ENCODE measurements around the gene PVALB. TPM values are rescaled to one million over a fixed set of nuclear protein-coding genes. Genes with fewer than 3 reads are reported as not detected.

Gene PVALB
- total and polyA plus RNA-seq, 10 of the 15 experiments (the other 5 are each of a cell fraction or from before 2014, with no cell fraction given), result not detected

- RAD21 ChIA-PET (ENCODE audit: unreplicated experiment), result no interaction called here
- no peak for TF ChIP-seq EGR1 (IDR thresholded peaks at IDR 0.05; ENCODE audit: borderline replicate concordance in 1 of 2, low read depth in 2 of 2, low read length in 2 of 2)
- peak; percentile 82 for TF ChIP-seq REST (IDR thresholded peaks at IDR 0.05; ENCODE audit: low read depth, low read length)
- no peak for TF ChIP-seq SIN3A (IDR thresholded peaks at IDR 0.05; ENCODE audit: low read depth, low read length)
- TF ChIP-seq PRDM15 (CRISPR knock-in tag; IDR thresholded peaks at IDR 0.05), result no peak
- TF ChIP-seq LARP7 (IDR thresholded peaks at IDR 0.05), result no peak
- TF ChIP-seq RFX5 (IDR thresholded peaks at IDR 0.05; ENCODE audit: low read depth, low read length), result no peak
- no peak for TF ChIP-seq ZNF217 (IDR thresholded peaks at IDR 0.05)
- TF ChIP-seq YBX1 (IDR thresholded peaks at IDR 0.05), result no peak
- in situ Hi-C loops (cut with MboI), result no loop called here
Observed at GRCh38 chr22:36865346-36865745, 48.5 kb upstream of the PVALB start.

More at GRCh38 chr22:36865346-36865745, 48.5 kb upstream of the PVALB start:
- no peak overlapping the region for H3K4me2 ChIP-seq (ENCODE audit: control insufficient read depth, insufficient read depth)
- no peaks in the 10 kb centered on the region for H4K20me1 ChIP-seq (ENCODE audit: control insufficient read depth, insufficient read depth)
- H3K9ac ChIP-seq (ENCODE audit: control insufficient read depth, insufficient read depth, low read length), result no peak overlapping the region
- ATAC-seq (no peak), DNase-seq (ENCODE audit: low read depth, low spot score) (no peak), FAIRE-seq (no peak)
- H3K27me3 ChIP-seq (replicated peaks in 1 of 2; ENCODE audit: control insufficient read depth in 2 of 2, insufficient read depth in 2 of 2, low read length in 1 of 2), result no peaks in the 10 kb centered on the region
- H3K9me3 ChIP-seq (replicated peaks; ENCODE audit: control insufficient read depth, insufficient read depth, low read length), result no peaks in the 10 kb centered on the region
- H3K27ac ChIP-seq (ENCODE audit: control insufficient read depth, insufficient read depth), result no peak overlapping the region
- intact Hi-C loops (cut with micrococcal nuclease; ENCODE audit: unreplicated experiment), result no loop called here
- peaks cover 9 to 12% of the 10 kb centered on the region in 2 experiments; a peak in 3 of 4 replicates for H3K36me3 ChIP-seq (ENCODE audit: control insufficient read depth in 2 of 2, insufficient read depth in 2 of 2, low read length in 1 of 2)
- BruUV-seq (replicated peaks), result no TSS peak
- ChIA-PET CTCF (interaction anchor here (0.8 to 1.4 kb wide), 2 partner anchors 9 to 78 kb away, joined by 3 to 8 read pairs; no protein-coding TSS in a partner anchor), SMC1A (ENCODE audit: uncharacterized antibody, unreplicated experiment) (interaction anchor here (0.9 kb wide), 2 partner anchors 8 to 47 kb away, joined by 3 read pairs; no protein-coding TSS in a partner anchor), POLR2A (interaction anchor here (0.5 kb wide), 1 partner anchor 20 kb away, joined by 4 read pairs; no protein-coding TSS in a partner anchor)
- peaks cover 11% of the 10 kb centered on the region for H3K79me2 ChIP-seq (ENCODE audit: control insufficient read depth, insufficient read depth, low read length)
- H3K4me3 ChIP-seq, result no peak overlapping the region
- no peak overlapping the region for H2AFZ ChIP-seq (ENCODE audit: control insufficient read depth, low read depth, low read length)
- H3K4me1 ChIP-seq (ENCODE audit: control insufficient read depth, insufficient read depth, low read length), result peaks cover 39% of the 10 kb centered on the region
- WGBS (ENCODE audit: insufficient coverage, insufficient replicate concordance, low lambda C conversion rate, missing lambda C conversion rate), result 22% methylated on average over 10 of the region's 13 CpGs

Measured in GM12878 (cell line).